Sigmoid colon (tissue), 4 donors: Measurements from ENCODE around the gene POLR2C.

Experiments
- CTCF ChIP-seq, 4 experiments: fragments of 450-650 bp in 3 of 4; fragments of 200-600 bp in 1 of 4; IDR thresholded peaks; one replicate each; pipeline ENCODE4 v1.5.1; 2016 to 2019; ENCODE audit warnings: antibody characterized with exemption in 4 of 4, mild to moderate bottlenecking in 3 of 4, moderate library complexity in 2 of 4
- EP300 ChIP-seq, 4 donors: sonication (generic); formaldehyde crosslinking; IDR thresholded peaks; one replicate each; pipeline ENCODE4 v1.6.1; 2017; ENCODE audit warnings: antibody characterized with exemption in 4 of 4
- POLR2A ChIP-seq, 2 donors: fragments of 450-650 bp; IDR thresholded peaks; one replicate each; pipeline ENCODE4 v1.6.1; 2016; ENCODE audit warnings: antibody characterized with exemption in 2 of 2, mild to moderate bottlenecking in 2 of 2, moderate library complexity in 2 of 2
- POLR2AphosphoS5 ChIP-seq, 4 donors: sonication (generic); formaldehyde crosslinking; IDR thresholded peaks; one replicate each; pipeline ENCODE4 v1.6.1; 2017; ENCODE audit warnings: antibody characterized with exemption in 4 of 4

- TF ChIP-seq POLR2A (IDR thresholded peaks at IDR 0.05) (no peak), CTCF (IDR thresholded peaks at IDR 0.05) (no peak), EP300 (IDR thresholded peaks at IDR 0.05) (no peak), POLR2AphosphoS5 (IDR thresholded peaks at IDR 0.05) (no peak)
Observed at GRCh38 chr16:57510016-57510871, 47.8 kb downstream of the POLR2C start.
